SK-N-MC (cell line): Measurements from ENCODE around the gene ATXN10.

Experiments
- EZH2 ChIP-seq: fragments of 200-600 bp; sonication (generic); IDR thresholded peaks from one replicate; pipeline ENCODE4 v1.6.1; 2017; ENCODE audit warnings: antibody characterized with exemption
- POLR2AphosphoS5 ChIP-seq: IDR thresholded peaks from 2 replicates; pipeline ENCODE4 v1.6.1; 2012; ENCODE audit warnings: mild to moderate bottlenecking, low read depth, low read length, borderline replicate concordance

- TF ChIP-seq POLR2AphosphoS5 (no peak), EZH2 (no peak)
Measured at GRCh38 chr22:45865561-45866125, 194.0 kb downstream of the ATXN10 start.
